Coronary artery (tissue), 2 donors: ENCODE measurements around the gene TRIM2.

Source experiments
- DNase-seq: peaks from one replicate; pipeline ENCODE4 v3.0.0-alpha.2; 2017; ENCODE audit warnings: low spot score
- H3K27ac ChIP-seq, 2 donors: fragments of 200-600 bp; sonication (generic); one replicate each; pipeline ENCODE4 v1.5.1; 2016 to 2019
- H3K4me3 ChIP-seq: fragments of 200-600 bp; sonication (generic); 2 replicates; pipeline ENCODE4 v1.5.1; 2016; ENCODE audit warnings: mild to moderate bottlenecking, moderate library complexity
- CTCF ChIP-seq: fragments of 200-600 bp; sonication (generic); IDR thresholded peaks from one replicate; pipeline ENCODE4 v1.5.1; 2019; ENCODE audit warnings: antibody characterized with exemption

TRIM2 gene

GRCh38 chr4:153296040-153296823 is 92.0 kb downstream of the TRIM2 start:
- DNase-seq, result no peak
- Histone ChIP-seq H3K27ac (no peak overlapping the region), H3K4me3 (no peak overlapping the region)
- no peak for TF ChIP-seq CTCF

GRCh38 chr4:153297116-153297515 is 92.9 kb downstream of the TRIM2 start:
- no peak for DNase-seq
- H3K27ac ChIP-seq, result no peak overlapping the region
- no peak overlapping the region for H3K4me3 ChIP-seq
- no peak for TF ChIP-seq CTCF

GRCh38 chr4:153310793-153311192 is 106.5 kb downstream of the TRIM2 start:
- Histone ChIP-seq H3K4me3 (no peak overlapping the region), H3K27ac (no peak overlapping the region)
- DNase-seq, result no peak
- no peak for TF ChIP-seq CTCF

GRCh38 chr4:153314915-153315314 is 110.7 kb downstream of the TRIM2 start:
- no peak for TF ChIP-seq CTCF
- DNase-seq, result no peak
- Histone ChIP-seq H3K4me3 (no peak overlapping the region), H3K27ac (no peak overlapping the region)

- no peak for DNase-seq
- TF ChIP-seq CTCF, result peak; percentile 48
- H3K4me3 ChIP-seq, result no peak overlapping the region
- H3K27ac ChIP-seq, result no peak overlapping the region
Observed at GRCh38 chr4:153318696-153319320, 114.6 kb downstream of the TRIM2 start.

GRCh38 chr4:153322791-153323190 is 118.5 kb downstream of the TRIM2 start:
- Histone ChIP-seq H3K4me3 (no peak overlapping the region), H3K27ac (no peak overlapping the region)
- no peak for DNase-seq
- TF ChIP-seq CTCF, result no peak

GRCh38 chr4:153324046-153324445 is 119.8 kb downstream of the TRIM2 start:
- DNase-seq, result no peak
- TF ChIP-seq CTCF, result no peak
- H3K4me3 ChIP-seq, result no peak overlapping the region
- no peak overlapping the region for H3K27ac ChIP-seq
